ENCODE results near the gene BMP4. TPM values are rescaled to one million over a fixed set of nuclear protein-coding genes. Genes with fewer than 3 reads are reported as not detected.

Gene BMP4
- total and polyA plus RNA-seq, 2 donors (not counting 3 experiments of a cell fraction or from before 2014, with no cell fraction given): 238 to 311 TPM

DNA sequence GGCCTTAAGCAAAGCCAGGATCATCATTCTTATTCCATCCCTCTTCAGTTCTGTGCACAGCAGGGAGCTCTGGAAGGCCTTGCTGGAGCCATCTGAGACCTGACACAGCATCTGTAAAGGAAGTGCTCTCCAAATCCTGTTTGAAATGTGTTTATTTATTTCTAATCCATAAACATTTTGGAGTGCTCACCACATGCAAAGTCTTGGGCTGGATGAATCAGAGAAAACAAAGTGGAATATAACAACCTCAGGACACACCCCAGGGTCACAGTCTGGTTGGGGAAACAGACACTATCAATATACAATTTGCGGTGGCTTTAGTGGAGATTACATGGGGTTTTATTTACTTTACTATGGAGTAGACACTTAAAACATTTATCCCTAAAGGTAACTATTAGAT lies 54.3 kb downstream of the BMP4 start:
- no peaks in the 10 kb centered on the region for H3K36me3 ChIP-seq (ENCODE audit: control insufficient read depth in 2 of 2, extremely low read depth in 1 of 2, insufficient read depth in 2 of 2, low read length in 2 of 2)
- no peak overlapping the region for H3K27ac ChIP-seq (ENCODE audit: insufficient read depth, low read depth, low read length)
- H3K4me3 ChIP-seq (replicated peaks in 1 of 3; ENCODE audit: insufficient read depth in 1 of 3, low read depth in 1 of 3, low read length in 3 of 3): no peak overlapping the region
- ChIA-PET POLR2A (no interaction called here), CTCF (interaction anchor here (0.9 kb wide), 1 partner anchor 273 kb away, joined by 3 read pairs; no protein-coding TSS in a partner anchor)
- no peaks in the 10 kb centered on the region for H3K9me3 ChIP-seq (replicated peaks; ENCODE audit: control insufficient read depth, insufficient read depth, low read length)
- H4K20me1 ChIP-seq (replicated peaks; ENCODE audit: control insufficient read depth, extremely low read depth, insufficient read depth, low read length): no peaks in the 10 kb centered on the region
- intact Hi-C loops (cut with micrococcal nuclease) (no loop called here), dilution Hi-C loops (cut with MboI; ENCODE audit: extremely low pct_ligation_motif_present, low sequenced_read_pairs) (no loop called here)
- no peaks in the 10 kb centered on the region for H3K9me1 ChIP-seq (replicated peaks; ENCODE audit: control insufficient read depth, extremely low read depth, insufficient read depth, low read length)
- no peak overlapping the region for H2AFZ ChIP-seq (ENCODE audit: low read depth, low read length)
- H3K4me1 ChIP-seq (ENCODE audit: control insufficient read depth, extremely low read depth, insufficient read depth, low read length): no peaks in the 10 kb centered on the region
- no peaks in the 10 kb centered on the region for H3K79me2 ChIP-seq (ENCODE audit: control insufficient read depth, insufficient read depth, low read length)
- H3K4me2 ChIP-seq (ENCODE audit: insufficient read depth, low read length): no peak overlapping the region
- BruUV-seq (replicated peaks): no TSS peak
- FAIRE-seq: no peak
- no peak for DNase-seq (ENCODE audit: low read depth, low spot score)
- no peak overlapping the region for H3K9ac ChIP-seq (replicated peaks; ENCODE audit: extremely low read depth, insufficient read depth, low read length)
- TF ChIP-seq MYC (IDR thresholded peaks at IDR 0.05; ENCODE audit: low read depth, low read length) (no peak), POLR2AphosphoS5 (IDR thresholded peaks at IDR 0.05; ENCODE audit: insufficient read depth, low read depth, low read length) (no peak), GATA2 (IDR thresholded peaks at IDR 0.05; ENCODE audit: insufficient read depth, insufficient read length, low read depth, low read length) (no peak), EZH2 (IDR thresholded peaks at IDR 0.05; ENCODE audit: borderline replicate concordance, low read depth, low read length, severe bottlenecking) (no peak), JUN (IDR thresholded peaks at IDR 0.05; ENCODE audit: borderline replicate concordance, insufficient read depth, insufficient read length, low read depth) (no peak)
- TF ChIP-seq, protein P1, sequence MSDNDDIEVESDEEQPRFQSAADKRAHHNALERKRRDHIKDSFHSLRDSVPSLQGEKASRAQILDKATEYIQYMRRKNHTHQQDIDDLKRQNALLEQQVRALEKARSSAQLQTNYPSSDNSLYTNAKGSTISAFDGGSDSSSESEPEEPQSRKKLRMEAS (IDR thresholded peaks at IDR 0.05; ENCODE audit: insufficient read depth, insufficient read length): no peak
- TF ChIP-seq, protein P2, sequence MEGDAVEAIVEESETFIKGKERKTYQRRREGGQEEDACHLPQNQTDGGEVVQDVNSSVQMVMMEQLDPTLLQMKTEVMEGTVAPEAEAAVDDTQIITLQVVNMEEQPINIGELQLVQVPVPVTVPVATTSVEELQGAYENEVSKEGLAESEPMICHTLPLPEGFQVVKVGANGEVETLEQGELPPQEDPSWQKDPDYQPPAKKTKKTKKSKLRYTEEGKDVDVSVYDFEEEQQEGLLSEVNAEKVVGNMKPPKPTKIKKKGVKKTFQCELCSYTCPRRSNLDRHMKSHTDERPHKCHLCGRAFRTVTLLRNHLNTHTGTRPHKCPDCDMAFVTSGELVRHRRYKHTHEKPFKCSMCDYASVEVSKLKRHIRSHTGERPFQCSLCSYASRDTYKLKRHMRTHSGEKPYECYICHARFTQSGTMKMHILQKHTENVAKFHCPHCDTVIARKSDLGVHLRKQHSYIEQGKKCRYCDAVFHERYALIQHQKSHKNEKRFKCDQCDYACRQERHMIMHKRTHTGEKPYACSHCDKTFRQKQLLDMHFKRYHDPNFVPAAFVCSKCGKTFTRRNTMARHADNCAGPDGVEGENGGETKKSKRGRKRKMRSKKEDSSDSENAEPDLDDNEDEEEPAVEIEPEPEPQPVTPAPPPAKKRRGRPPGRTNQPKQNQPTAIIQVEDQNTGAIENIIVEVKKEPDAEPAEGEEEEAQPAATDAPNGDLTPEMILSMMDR (IDR thresholded peaks at IDR 0.05; ENCODE audit: extremely low read depth in 1 of 2, insufficient read depth in 1 of 2, low read depth in 1 of 2, low read length in 2 of 2): no peak
- H3K27me3 ChIP-seq (ENCODE audit: control insufficient read depth in 2 of 2, insufficient read depth in 2 of 2, low read length in 2 of 2): no peaks in the 10 kb centered on the region
